Stomach (tissue), 9 donors: ENCODE measurements around the gene GNA15. TPM values are rescaled to one million over a fixed set of nuclear protein-coding genes. Genes with fewer than 3 reads are reported as not detected.
"Not testable (repeated sequence)": the region's sequence is repeated elsewhere in the genome, so short reads cannot be mapped to it uniquely, and the experiment has no call there.

Source experiments
- DNase-seq, 2 donors: peaks; one replicate each; pipeline versions ENCODE4 v3.0.0 to v3.0.0-alpha.2; 2013 to 2019
- H3K27ac ChIP-seq, 5 donors: fragments of 200-600 bp in 4 of 5; sonication (generic) in 4 of 5; one replicate each; pipeline ENCODE4 v1.5.1; 2013 to 2019; ENCODE audit warnings: mild to moderate bottlenecking in 1 of 5, moderate library complexity in 1 of 5
- H3K27me3 ChIP-seq, 3 donors: fragments of 200-600 bp; sonication (generic); one replicate each; pipeline ENCODE4 v1.5.1; 2017 to 2019; ENCODE audit warnings: mixed run types in 1 of 3
- H3K36me3 ChIP-seq, 4 donors: fragments of 200-600 bp; sonication (generic); 1 replicate in 3 of 4; 2 replicates in 1 of 4; pipeline ENCODE4 v1.5.1; 2016 to 2019
- H3K4me1 ChIP-seq, 4 donors: fragments of 200-600 bp; sonication (generic); one replicate each; pipeline ENCODE4 v1.5.1; 2016 to 2019
- H3K4me3 ChIP-seq, 4 donors: fragments of 200-600 bp; sonication (generic) in 3 of 4; one replicate each; pipeline ENCODE4 v1.5.1; 2016 to 2019; ENCODE audit warnings: mild to moderate bottlenecking in 1 of 4
- H3K9me3 ChIP-seq, 4 donors: fragments of 200-600 bp; sonication (generic); one replicate each; pipeline ENCODE4 v1.5.1; 2016 to 2019
- EP300 ChIP-seq: sonication (generic); formaldehyde crosslinking; IDR thresholded peaks from one replicate; pipeline ENCODE4 v1.6.1; 2017; ENCODE audit warnings: antibody characterized with exemption
- POLR2A ChIP-seq, 4 donors: fragments of 450-650 bp; IDR thresholded peaks; one replicate each; pipeline ENCODE4 v1.6.1; 2016; ENCODE audit warnings: antibody characterized with exemption in 4 of 4, control low read depth in 2 of 4, mild to moderate bottlenecking in 1 of 4, moderate library complexity in 1 of 4
- POLR2AphosphoS5 ChIP-seq, 3 donors: sonication (generic); formaldehyde crosslinking; IDR thresholded peaks; one replicate each; pipeline ENCODE4 v1.6.1; 2016; ENCODE audit warnings: antibody characterized with exemption in 3 of 3
- WGBS, 5 donors: extraction: QIAGEN DNeasy Blood & Tissue Kit in 3 of 5; methylation state at CpG; one replicate each; pipeline versions ENCODE4 v1.1.5 to v1.1.7; 2013 to 2018; 5-methylcytosine and 5-hydroxymethylcytosine counted together
- intact Hi-C: fragments of 100-400 bp; cut with DNase I; formaldehyde crosslinking; loops from one replicate; pipeline ENCODE4 v1.15.1; 2023; ENCODE audit warnings: low total_unique reads
- polyA plus RNA-seq, 3 donors: library from polyadenylated mRNA; stranded (reverse); fragments of 200-250 nt; gene quantifications; one replicate each; pipeline ENCODE4 v1.2.3, GENCODE V29; 2013
- total RNA-seq, 5 donors: library from RNA; depleted of rRNA; stranded (reverse); fragments of >200 nt; gene quantifications; one replicate each; pipeline versions ENCODE4 v1.1.0 to v1.2.3, GENCODE V29; 2014 to 2016
- TF ChIP-seq, protein P1 (sequence below), 7 experiments: fragments of 450-650 bp in 4 of 7; fragments of 200-600 bp in 3 of 7; sonication (generic) in 3 of 7; IDR thresholded peaks; one replicate each; pipeline ENCODE4 v1.5.1; 2016 to 2019; ENCODE audit warnings: antibody characterized with exemption in 7 of 7, control low read depth in 2 of 7, mild to moderate bottlenecking in 1 of 7
- donor health status: healthy with polysubstance abuse.
- donor health status: Bipolar disorder and iron deficiency.
- donor health status: healthy.

GNA15 gene
- total and polyA plus RNA-seq, 8 donors: 0.45 to 15.1 (median 4.8) TPM; not detected in 2

DNA sequence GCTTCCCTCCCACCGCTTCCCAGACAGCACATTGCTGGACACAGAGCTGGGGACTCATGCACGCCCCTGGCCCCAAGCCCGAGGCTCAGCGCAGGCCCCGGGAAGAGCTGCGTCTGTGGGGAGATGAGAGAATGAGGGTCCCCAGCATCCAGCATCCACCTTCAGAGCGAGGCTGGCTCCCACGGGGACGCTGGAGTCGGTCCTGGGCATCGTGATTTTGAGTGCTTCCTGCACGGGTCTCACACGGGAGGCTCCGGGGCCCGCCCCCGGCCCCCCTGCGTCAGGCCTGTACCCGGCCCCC is 54.6 kb downstream of the GNA15 start:
- no peak overlapping the region for H3K27ac ChIP-seq
- TF ChIP-seq, protein P1, sequence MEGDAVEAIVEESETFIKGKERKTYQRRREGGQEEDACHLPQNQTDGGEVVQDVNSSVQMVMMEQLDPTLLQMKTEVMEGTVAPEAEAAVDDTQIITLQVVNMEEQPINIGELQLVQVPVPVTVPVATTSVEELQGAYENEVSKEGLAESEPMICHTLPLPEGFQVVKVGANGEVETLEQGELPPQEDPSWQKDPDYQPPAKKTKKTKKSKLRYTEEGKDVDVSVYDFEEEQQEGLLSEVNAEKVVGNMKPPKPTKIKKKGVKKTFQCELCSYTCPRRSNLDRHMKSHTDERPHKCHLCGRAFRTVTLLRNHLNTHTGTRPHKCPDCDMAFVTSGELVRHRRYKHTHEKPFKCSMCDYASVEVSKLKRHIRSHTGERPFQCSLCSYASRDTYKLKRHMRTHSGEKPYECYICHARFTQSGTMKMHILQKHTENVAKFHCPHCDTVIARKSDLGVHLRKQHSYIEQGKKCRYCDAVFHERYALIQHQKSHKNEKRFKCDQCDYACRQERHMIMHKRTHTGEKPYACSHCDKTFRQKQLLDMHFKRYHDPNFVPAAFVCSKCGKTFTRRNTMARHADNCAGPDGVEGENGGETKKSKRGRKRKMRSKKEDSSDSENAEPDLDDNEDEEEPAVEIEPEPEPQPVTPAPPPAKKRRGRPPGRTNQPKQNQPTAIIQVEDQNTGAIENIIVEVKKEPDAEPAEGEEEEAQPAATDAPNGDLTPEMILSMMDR (IDR thresholded peaks at IDR 0.05): no peak
- TF ChIP-seq POLR2A (IDR thresholded peaks at IDR 0.05) (no peak), EP300 (no peak), POLR2AphosphoS5 (IDR thresholded peaks at IDR 0.05) (no peak)

DNA sequence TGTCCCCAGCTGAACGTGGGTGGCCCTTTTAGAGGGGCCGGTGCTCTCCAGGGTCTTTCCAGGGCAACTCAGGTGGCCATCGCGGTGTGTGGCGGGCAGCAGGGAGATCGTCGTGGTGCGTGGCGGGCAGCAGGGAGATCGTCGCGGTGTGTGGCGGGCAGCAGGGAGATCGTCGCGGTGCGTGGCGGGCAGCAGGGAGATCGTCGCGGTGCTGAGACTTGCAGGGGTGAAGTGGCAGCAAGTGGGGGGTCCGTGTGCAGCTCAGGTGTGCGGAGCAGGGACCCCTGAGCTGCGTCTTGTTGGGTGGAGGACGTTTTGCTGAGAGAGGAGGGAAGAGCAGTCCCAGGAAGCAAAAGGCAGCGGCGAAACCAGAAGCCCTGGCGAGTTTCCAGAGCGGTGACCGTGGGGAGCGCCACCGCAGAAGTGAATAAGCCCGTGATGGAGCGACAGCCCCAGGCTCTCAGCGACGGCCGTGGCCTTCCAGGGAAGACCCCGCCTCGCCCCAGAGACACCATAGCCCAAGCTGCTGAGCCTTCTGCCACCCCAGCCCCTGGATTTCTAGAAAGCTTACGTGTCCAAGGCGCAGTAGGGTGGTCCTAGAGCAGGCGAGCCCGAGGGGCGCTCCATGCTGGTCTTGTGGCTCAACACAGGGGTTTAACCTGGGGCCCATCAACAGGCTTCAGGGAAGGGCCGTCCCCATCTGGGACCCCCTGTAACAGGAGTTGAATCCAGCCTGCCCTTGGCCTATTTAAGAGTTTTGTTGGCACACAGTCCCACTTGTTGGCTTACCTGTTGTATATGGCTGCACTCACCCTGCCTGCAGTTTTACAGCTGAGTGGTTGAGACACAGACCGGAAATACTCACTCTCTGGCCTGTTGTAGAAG is 55.3 kb downstream of the GNA15 start:
- TF ChIP-seq POLR2A (IDR thresholded peaks at IDR 0.05) (no peak), POLR2AphosphoS5 (IDR thresholded peaks at IDR 0.05) (no peak)
- TF ChIP-seq, protein P1 (IDR thresholded peaks at IDR 0.05): no peak
- DNase-seq: no peak
- intact Hi-C loops: no loop called here
- WGBS, 5 donors: 90 to 92% (median 91%) methylated on average over 43 to 46 of the region's 46 CpGs
- H3K27me3 ChIP-seq: no peaks in the 10 kb centered on the region
- peaks cover 13 to 53% (median 37%) of the 10 kb centered on the region in 4 donors for H3K36me3 ChIP-seq
- no peak overlapping the region for H3K4me3 ChIP-seq
- peaks cover 28 to 43% (median 38%) of the 10 kb centered on the region in 4 donors for H3K4me1 ChIP-seq
- H3K27ac ChIP-seq: no peak overlapping the region
- H3K9me3 ChIP-seq: no peaks in the 10 kb centered on the region

More for the DNA sequence above, 54.6 kb downstream of the GNA15 start:
- Histone ChIP-seq H3K4me1 (peaks cover 28 to 43% (median 41%) of the 10 kb centered on the region in 4 donors), H3K4me3 (no peak overlapping the region), H3K36me3 (peaks cover 13 to 45% (median 29%) of the 10 kb centered on the region in 4 donors), H3K9me3 (no peaks in the 10 kb centered on the region), H3K27me3 (no peaks in the 10 kb centered on the region)
- 90 to 96% (median 95%) methylated on average over 17 to 18 of the region's 18 CpGs for WGBS, 5 donors
- no peak for DNase-seq
- intact Hi-C loops: no loop called here

DNA sequence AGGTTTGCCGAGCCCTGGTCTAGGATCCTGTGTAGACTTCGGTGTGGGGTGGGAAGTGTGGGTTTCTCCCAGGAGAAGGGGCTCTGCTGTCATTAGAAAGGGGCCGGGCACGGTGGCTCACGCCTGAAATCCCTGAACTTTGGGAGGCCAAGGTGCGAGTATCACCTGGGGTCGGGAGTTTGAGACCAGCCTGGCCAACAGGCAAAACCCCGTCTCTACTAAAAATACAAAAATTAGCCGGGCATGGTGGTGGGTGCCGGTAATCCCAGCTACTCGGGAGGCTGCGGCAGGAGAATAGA is 55.9 kb downstream of the GNA15 start:
- WGBS, 5 donors: 91 to 96% (median 95%) methylated on average over 12 of the region's 12 CpGs
- DNase-seq, intact Hi-C loops, H3K4me3 ChIP-seq, H3K27ac ChIP-seq, H3K9me3 ChIP-seq, H3K27me3 ChIP-seq: not testable (repeated sequence)
- Histone ChIP-seq H3K4me1 (peaks cover 22 to 37% (median 32%) of the 10 kb centered on the region in 4 donors), H3K36me3 (peaks cover 13 to 59% (median 43%) of the 10 kb centered on the region in 4 donors)

DNA sequence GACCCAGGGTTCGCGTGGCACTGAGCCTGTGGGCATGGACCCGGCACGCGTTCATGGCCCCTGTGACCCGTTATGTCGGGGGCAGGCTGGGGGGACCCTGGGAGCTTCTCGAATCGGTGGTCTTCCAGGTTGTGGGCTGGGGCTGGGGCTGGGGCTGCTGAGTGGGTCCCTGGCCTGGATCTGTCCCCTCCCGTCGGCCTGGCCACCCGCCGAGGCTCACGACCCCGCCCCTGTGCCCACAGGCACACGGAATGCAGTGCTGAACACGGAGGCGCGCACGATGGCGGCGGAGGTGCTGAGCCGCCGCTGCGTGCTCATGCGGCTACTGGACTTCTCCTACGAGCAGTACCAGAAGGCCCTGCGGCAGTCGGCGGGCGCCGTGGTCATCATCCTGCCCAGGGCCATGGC is 56.4 kb downstream of the GNA15 start:
- Histone ChIP-seq H3K36me3 (peaks cover 13 to 63% (median 47%) of the 10 kb centered on the region in 4 donors), H3K4me3 (no peak overlapping the region), H3K27me3 (no peaks in the 10 kb centered on the region), H3K4me1 (peaks cover 18 to 33% (median 28%) of the 10 kb centered on the region in 4 donors), H3K27ac (no peak overlapping the region), H3K9me3 (no peaks in the 10 kb centered on the region)
- no peak for DNase-seq
- intact Hi-C loops: no loop called here
- 91 to 98% (median 95%) methylated on average over 32 of the region's 32 CpGs for WGBS, 5 donors
- TF ChIP-seq POLR2A (IDR thresholded peaks at IDR 0.05) (no peak), EP300 (no peak), POLR2AphosphoS5 (IDR thresholded peaks at IDR 0.05) (no peak)
- TF ChIP-seq, protein P1 (IDR thresholded peaks at IDR 0.05): no peak

DNA sequence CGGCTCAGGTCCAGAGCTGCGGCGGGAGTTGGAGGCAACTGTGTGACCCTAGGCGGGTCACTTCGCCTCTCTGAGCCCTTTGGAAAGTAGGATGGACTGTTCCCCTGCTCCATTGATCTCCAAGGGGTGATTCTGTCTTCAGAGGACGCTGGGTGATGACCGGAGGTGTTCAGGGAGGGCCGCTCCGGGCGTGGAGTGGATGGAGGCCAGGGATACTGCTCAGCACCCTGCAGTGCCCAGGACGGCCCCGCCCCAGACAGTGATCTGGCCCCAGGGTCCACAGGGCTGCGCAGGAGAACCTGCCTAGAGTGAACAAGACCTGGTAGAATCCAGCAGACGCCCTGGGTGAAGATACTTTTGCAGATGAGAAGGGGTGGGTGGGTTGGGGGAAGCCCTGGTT is 56.9 kb downstream of the GNA15 start:
- intact Hi-C loops: no loop called here
- 85 to 97% (median 91%) methylated on average over 4 to 14 of the region's 14 CpGs for WGBS, 5 donors
- H3K4me3 ChIP-seq: no peak overlapping the region
- TF ChIP-seq POLR2AphosphoS5 (IDR thresholded peaks at IDR 0.05): no peak
- TF ChIP-seq, protein P1 (IDR thresholded peaks at IDR 0.05): no peak
- TF ChIP-seq EP300: no peak
- no peak for TF ChIP-seq POLR2A (IDR thresholded peaks at IDR 0.05)
- no peak overlapping the region for H3K27ac ChIP-seq
- peaks cover 13 to 28% (median 23%) of the 10 kb centered on the region in 4 donors for H3K4me1 ChIP-seq
- H3K9me3 ChIP-seq: no peaks in the 10 kb centered on the region
- no peak for DNase-seq
- no peaks in the 10 kb centered on the region for H3K27me3 ChIP-seq
- peaks cover 13 to 68% (median 49%) of the 10 kb centered on the region in 4 donors for H3K36me3 ChIP-seq
